Measurements from ENCODE around the gene OR10A5. TPM values are rescaled to one million over a fixed set of nuclear protein-coding genes. Genes with fewer than 3 reads are reported as not detected.

OR10A5 gene
- total and polyA plus RNA-seq, 3 experiments from 2014 or later = not detected

- H3K36me3 Mint-ChIP-seq = no peaks in the 10 kb centered on the region
- Histone ChIP-seq H3K36me3 (ENCODE audit: insufficient read depth, low read length) (no peaks in the 10 kb centered on the region), H3K27me3 (ENCODE audit: insufficient read depth, low read length, poor library complexity, severe bottlenecking) (no peaks in the 10 kb centered on the region), H3K27ac (ENCODE audit: low read depth, low read length) (no peak overlapping the region), H3K4me3 (ENCODE audit: low read length) (no peak overlapping the region), H3K4me1 (ENCODE audit: insufficient read depth, low read length) (no peaks in the 10 kb centered on the region), H3K9me3 (ENCODE audit: low read length) (no peaks in the 10 kb centered on the region)
- H3K4me3 Mint-ChIP-seq = no peak overlapping the region
- DNase-seq = no peak
- H3K4me1 Mint-ChIP-seq = no peaks in the 10 kb centered on the region
- peaks cover 9 to 24% of the 10 kb centered on the region in 2 donors for H3K27me3 Mint-ChIP-seq
- H3K9me3 Mint-ChIP-seq = peaks cover 0 to 4% (median 0%) of the 10 kb centered on the region in 5 donors
- ChIA-PET CTCF (interaction anchor here (2.0 kb wide), 1 partner anchor 13 kb away, joined by 14 read pairs; no protein-coding TSS in a partner anchor), POLR2A (no interaction called here)
- H3K27ac Mint-ChIP-seq = no peak overlapping the region
Observed at GRCh38 chr11:6825231-6825744, 20.2 kb upstream of the OR10A5 start.

GRCh38 chr11:6828103-6828502, 17.4 kb upstream of the OR10A5 start:
- Mint-ChIP-seq H3K36me3 (no peaks in the 10 kb centered on the region), H3K27ac (no peak overlapping the region), H3K4me3 (no peak overlapping the region), H3K4me1 (no peaks in the 10 kb centered on the region), H3K27me3 (peaks cover 7 to 23% of the 10 kb centered on the region in 2 donors), H3K9me3 (no peaks in the 10 kb centered on the region)
- DNase-seq = no peak
- no peak overlapping the region for H3K27ac ChIP-seq (ENCODE audit: low read depth, low read length)
- H3K9me3 ChIP-seq (ENCODE audit: low read length) = no peaks in the 10 kb centered on the region
- ChIA-PET POLR2A (no interaction called here), CTCF (no interaction called here)
- no peak overlapping the region for H3K4me3 ChIP-seq (ENCODE audit: low read length)
- H3K4me1 ChIP-seq (ENCODE audit: insufficient read depth, low read length) = no peaks in the 10 kb centered on the region
- no peaks in the 10 kb centered on the region for H3K36me3 ChIP-seq (ENCODE audit: insufficient read depth, low read length)
- no peaks in the 10 kb centered on the region for H3K27me3 ChIP-seq (ENCODE audit: insufficient read depth, low read length, poor library complexity, severe bottlenecking)

- Mint-ChIP-seq H3K9me3 (no peaks in the 10 kb centered on the region), H3K36me3 (no peaks in the 10 kb centered on the region), H3K27me3 (peaks cover 5 to 19% of the 10 kb centered on the region in 2 donors), H3K4me1 (no peaks in the 10 kb centered on the region), H3K4me3 (no peak overlapping the region), H3K27ac (no peak overlapping the region)
- H3K36me3 ChIP-seq (ENCODE audit: insufficient read depth, low read length) = no peaks in the 10 kb centered on the region
- no peaks in the 10 kb centered on the region for H3K4me1 ChIP-seq (ENCODE audit: insufficient read depth, low read length)
- no peak overlapping the region for H3K27ac ChIP-seq (ENCODE audit: low read depth, low read length)
- H3K9me3 ChIP-seq (ENCODE audit: low read length) = no peaks in the 10 kb centered on the region
- POLR2A ChIA-PET = no interaction called here
- H3K27me3 ChIP-seq (ENCODE audit: insufficient read depth, low read length, poor library complexity, severe bottlenecking) = no peaks in the 10 kb centered on the region
- H3K4me3 ChIP-seq (ENCODE audit: low read length) = no peak overlapping the region
- DNase-seq = no peak
- CTCF ChIA-PET = no interaction called here
Observed at GRCh38 chr11:6833356-6833755, 12.1 kb upstream of the OR10A5 start.

GRCh38 chr11:6834021-6834420, 11.5 kb upstream of the OR10A5 start:
- no peaks in the 10 kb centered on the region for H3K36me3 ChIP-seq (ENCODE audit: insufficient read depth, low read length)
- POLR2A ChIA-PET = no interaction called here
- H3K4me3 ChIP-seq (ENCODE audit: low read length) = no peak overlapping the region
- H3K27me3 ChIP-seq (ENCODE audit: insufficient read depth, low read length, poor library complexity, severe bottlenecking) = no peaks in the 10 kb centered on the region
- no peak overlapping the region for H3K27ac ChIP-seq (ENCODE audit: low read depth, low read length)
- peaks cover 2 to 15% of the 10 kb centered on the region in 2 donors for H3K27me3 Mint-ChIP-seq
- no peak overlapping the region for H3K27ac Mint-ChIP-seq
- no peaks in the 10 kb centered on the region for H3K36me3 Mint-ChIP-seq
- H3K9me3 ChIP-seq (ENCODE audit: low read length) = no peaks in the 10 kb centered on the region
- CTCF ChIA-PET = no interaction called here
- H3K4me1 ChIP-seq (ENCODE audit: insufficient read depth, low read length) = no peaks in the 10 kb centered on the region
- H3K4me3 Mint-ChIP-seq = no peak overlapping the region
- DNase-seq = no peak
- no peaks in the 10 kb centered on the region for H3K4me1 Mint-ChIP-seq
- no peaks in the 10 kb centered on the region for H3K9me3 Mint-ChIP-seq

- Mint-ChIP-seq H3K27ac (no peak overlapping the region), H3K4me3 (no peak overlapping the region), H3K9me3 (peaks cover 0 to 3% (median 0%) of the 10 kb centered on the region in 5 donors), H3K27me3 (peaks cover 4 to 36% of the 10 kb centered on the region in 2 donors), H3K36me3 (peaks cover 0 to 1% (median 0%) of the 10 kb centered on the region in 3 donors), H3K4me1 (no peaks in the 10 kb centered on the region)
- Histone ChIP-seq H3K36me3 (ENCODE audit: insufficient read depth, low read length) (no peaks in the 10 kb centered on the region), H3K4me1 (ENCODE audit: insufficient read depth, low read length) (no peaks in the 10 kb centered on the region), H3K27ac (ENCODE audit: low read depth, low read length) (no peak overlapping the region), H3K27me3 (ENCODE audit: insufficient read depth, low read length, poor library complexity, severe bottlenecking) (no peaks in the 10 kb centered on the region), H3K9me3 (ENCODE audit: low read length) (no peaks in the 10 kb centered on the region), H3K4me3 (ENCODE audit: low read length) (no peak overlapping the region)
- ChIA-PET CTCF (no interaction called here), POLR2A (no interaction called here)
- no peak for DNase-seq
Observed at GRCh38 chr11:6841694-6842093, 3.8 kb upstream of the OR10A5 start.

GRCh38 chr11:6843670-6844069, 1.8 kb upstream of the OR10A5 start:
- DNase-seq = no peak
- H3K36me3 Mint-ChIP-seq = peaks cover 0 to 1% (median 0%) of the 10 kb centered on the region in 3 donors
- peaks cover 10 to 44% of the 10 kb centered on the region in 2 donors for H3K27me3 Mint-ChIP-seq
- H3K27me3 ChIP-seq (ENCODE audit: insufficient read depth, low read length, poor library complexity, severe bottlenecking) = no peaks in the 10 kb centered on the region
- H3K27ac Mint-ChIP-seq = no peak overlapping the region
- H3K4me3 Mint-ChIP-seq = no peak overlapping the region
- H3K36me3 ChIP-seq (ENCODE audit: insufficient read depth, low read length) = no peaks in the 10 kb centered on the region
- H3K9me3 ChIP-seq (ENCODE audit: low read length) = no peaks in the 10 kb centered on the region
- CTCF ChIA-PET = interaction anchor here (1.2 kb wide), 1 partner anchor 30 kb away, joined by 5 read pairs; no protein-coding TSS in a partner anchor
- H3K4me3 ChIP-seq (ENCODE audit: low read length) = no peak overlapping the region
- peaks cover 0 to 3% (median 0%) of the 10 kb centered on the region in 5 donors for H3K9me3 Mint-ChIP-seq
- H3K27ac ChIP-seq (ENCODE audit: low read depth, low read length) = no peak overlapping the region
- H3K4me1 Mint-ChIP-seq = no peaks in the 10 kb centered on the region
- H3K4me1 ChIP-seq (ENCODE audit: insufficient read depth, low read length) = no peaks in the 10 kb centered on the region
- POLR2A ChIA-PET = no interaction called here

GRCh38 chr11:6844356-6844755, 1.1 kb upstream of the OR10A5 start:
- CTCF ChIA-PET = no interaction called here

GRCh38 chr11:6850526-6850925, 5.0 kb downstream of the OR10A5 start:
- no peak overlapping the region for H3K27ac ChIP-seq (ENCODE audit: low read depth, low read length)
- H3K27me3 ChIP-seq (ENCODE audit: insufficient read depth, low read length, poor library complexity, severe bottlenecking) = no peaks in the 10 kb centered on the region
- peaks cover 0 to 1% (median 0%) of the 10 kb centered on the region in 3 donors for H3K36me3 Mint-ChIP-seq
- ChIA-PET POLR2A (no interaction called here), CTCF (no interaction called here)
- H3K4me1 ChIP-seq (ENCODE audit: insufficient read depth, low read length) = no peaks in the 10 kb centered on the region
- no peaks in the 10 kb centered on the region for H3K9me3 ChIP-seq (ENCODE audit: low read length)
- H3K27ac Mint-ChIP-seq = no peak overlapping the region
- H3K4me1 Mint-ChIP-seq = no peaks in the 10 kb centered on the region
- H3K27me3 Mint-ChIP-seq = peaks cover 10 to 30% of the 10 kb centered on the region in 2 donors
- no peak overlapping the region for H3K4me3 Mint-ChIP-seq
- DNase-seq = no peak
- no peaks in the 10 kb centered on the region for H3K36me3 ChIP-seq (ENCODE audit: insufficient read depth, low read length)
- H3K9me3 Mint-ChIP-seq = peaks cover 6 to 18% (median 8%) of the 10 kb centered on the region in 5 donors
- no peak overlapping the region for H3K4me3 ChIP-seq (ENCODE audit: low read length)

More at GRCh38 chr11:6844356-6844755, 1.1 kb upstream of the OR10A5 start:
- no peak overlapping the region for H3K27ac Mint-ChIP-seq
- no peak overlapping the region for H3K4me3 Mint-ChIP-seq
- no peak overlapping the region for H3K4me3 ChIP-seq (ENCODE audit: low read length)
- peaks cover 10 to 49% of the 10 kb centered on the region in 2 donors for H3K27me3 Mint-ChIP-seq
- DNase-seq = no peak
- H3K4me1 ChIP-seq (ENCODE audit: insufficient read depth, low read length) = no peaks in the 10 kb centered on the region
- H3K36me3 Mint-ChIP-seq = peaks cover 0 to 1% (median 0%) of the 10 kb centered on the region in 3 donors
- no peaks in the 10 kb centered on the region for H3K27me3 ChIP-seq (ENCODE audit: insufficient read depth, low read length, poor library complexity, severe bottlenecking)
- H3K9me3 ChIP-seq (ENCODE audit: low read length) = no peaks in the 10 kb centered on the region
- H3K27ac ChIP-seq (ENCODE audit: low read depth, low read length) = no peak overlapping the region
- no peaks in the 10 kb centered on the region for H3K4me1 Mint-ChIP-seq
- peaks cover 0 to 3% (median 0%) of the 10 kb centered on the region in 5 donors for H3K9me3 Mint-ChIP-seq
- no peaks in the 10 kb centered on the region for H3K36me3 ChIP-seq (ENCODE audit: insufficient read depth, low read length)
- POLR2A ChIA-PET = no interaction called here
